Pancreas (tissue), 10 donors: ENCODE data around the gene ACBD4. TPM values are rescaled to one million over a fixed set of nuclear protein-coding genes. Genes with fewer than 3 reads are reported as not detected.
A peak's percentile ranks its signal among the peaks of the same experiment; 100 is the strongest.

Experiments
- ATAC-seq, 4 donors: fragments of 200-7000 bp; cut with Tn5 transposase; one replicate each; pipeline versions ENCODE4 v1.8.0 to v1.9.1; 2020; ENCODE audit warnings: mild to moderate bottlenecking in 4 of 4, moderate library complexity in 4 of 4
- DNase-seq, 6 donors: peaks; one replicate each; pipeline ENCODE4 v3.0.0-alpha.2; 2020
- FAIRE-seq: peaks from 2 replicates; lab custom pipeline; 2012; peaks lifted over from hg19 to GRCh38; lab: Jason Lieb, UNC
- H3K27ac ChIP-seq, 4 donors: fragments of 200-600 bp; sonication (generic); 1 replicate in 3 of 4; 2 replicates in 1 of 4; pipeline versions ENCODE4 v1.5.0 to v1.8.0; 2020
- H3K27me3 ChIP-seq, 4 donors: fragments of 200-600 bp; one replicate each; pipeline ENCODE4 v1.8.0; 2021
- H3K36me3 ChIP-seq, 3 donors: fragments of 200-600 bp; sonication (generic) in 1 of 3; one replicate each; pipeline versions ENCODE4 v1.5.0 to v1.8.0; 2020 to 2021
- H3K4me1 ChIP-seq, 3 donors: fragments of 200-600 bp; one replicate each; pipeline ENCODE4 v1.8.0; 2021
- H3K4me3 ChIP-seq, 4 donors: fragments of 200-600 bp; sonication (generic) in 2 of 4; one replicate each; pipeline versions ENCODE4 v1.5.0 to v1.8.0; 2020 to 2021
- H3K9me3 ChIP-seq, 4 donors: fragments of 200-600 bp; one replicate each; pipeline ENCODE4 v1.8.0; 2021
- CTCF ChIP-seq, 4 donors: fragments of 200-600 bp; sonication (generic) in 3 of 4; IDR thresholded peaks; one replicate each; pipeline versions ENCODE4 v1.5.0 to v1.8.0; 2021; ENCODE audit warnings: antibody characterized with exemption in 4 of 4
- WGBS, 2 donors: extraction: QIAGEN DNeasy Blood & Tissue Kit; methylation state at CpG; one replicate each; pipeline ENCODE4 v1.1.7; 2013; 5-methylcytosine and 5-hydroxymethylcytosine counted together
- intact Hi-C, 3 donors: fragments of 100-400 bp; cut with DNase I; formaldehyde crosslinking; loops; one replicate each; pipeline versions ENCODE4 v1.11.1 to v1.14.2; 2022
- polyA plus RNA-seq, 2 donors: library from polyadenylated mRNA; stranded (reverse); fragments of 200-250 nt; gene quantifications; one replicate each; pipeline ENCODE4 v1.2.3, GENCODE V29; 2013
- total RNA-seq, 6 donors: library from RNA; stranded (reverse); fragmentation: NEBNext Ultra II Directional in 4 of 6; extraction: Animal tissue kit (Norgen Biotek cat#: 25700) in 4 of 6; gene quantifications; one replicate each; pipeline versions ENCODE4 v1.2.1 to v1.2.4, GENCODE V29; 2021 to 2023
- donor health status: healthy with polysubstance abuse.
- donor health status: DM: no; HTN: no; CAD: no; lungs with moderate emphysema.
- donor health status: DM: no; HTN: no; CAD: no.
- donor health status: control.
- donor health status: control.
- donor health status: Bipolar disorder and iron deficiency.
- donor health status: DM: yes; HTN: yes; CAD: no.
- donor health status: DM: no; HTN: no; CAD: no.
- donor health status: DM: no; HTN: no; CAD: no.
- donor health status: DM: yes; HTN: yes; CAD: no.

ACBD4 gene
- total and polyA plus RNA-seq, 8 donors = 10.6 to 39.0 (median 13.8) TPM

- DNase-seq (no peak), FAIRE-seq (no peak), ATAC-seq (peak in 2 of 4 donors; percentile 17)
- Histone ChIP-seq H3K9me3 (no peaks in the 10 kb centered on the region), H3K27me3 (no peaks in the 10 kb centered on the region), H3K27ac (no peak overlapping the region), H3K36me3 (peaks cover 0 to 48% (median 23%) of the 10 kb centered on the region in 3 donors), H3K4me3 (no peak overlapping the region), H3K4me1 (no peaks in the 10 kb centered on the region)
- intact Hi-C loops = no loop called here
- TF ChIP-seq CTCF (IDR thresholded peaks at IDR 0.05) = no peak
- 77 to 78% methylated on average over 12 of the region's 12 CpGs for WGBS, 2 donors
These were observed 26.6 kb upstream of the ACBD4 start for GRCh38 chr17:45108595-45109521.

GRCh38 chr17:45110676-45111611, 24.5 kb upstream of the ACBD4 start:
- no peak for DNase-seq
- H3K9me3 ChIP-seq = no peaks in the 10 kb centered on the region
- peak in 2 of 4 donors; percentile 28 to 29 for ATAC-seq
- peaks cover 0 to 28% (median 7%) of the 10 kb centered on the region in 3 donors for H3K36me3 ChIP-seq
- intact Hi-C loops = loop anchor here in 1 of 3 donors (10.0 kb wide), 2 partner anchors 186 to 336 kb away; no protein-coding TSS in a partner anchor
- no peaks in the 10 kb centered on the region for H3K27me3 ChIP-seq
- 70 to 76% methylated on average over 16 of the region's 16 CpGs for WGBS, 2 donors
- TF ChIP-seq CTCF (IDR thresholded peaks at IDR 0.05) = no peak
- no peak overlapping the region for H3K27ac ChIP-seq
- H3K4me3 ChIP-seq = no peak overlapping the region
- H3K4me1 ChIP-seq = no peaks in the 10 kb centered on the region
- FAIRE-seq = no peak

- no peaks in the 10 kb centered on the region for H3K4me1 ChIP-seq
- no peak for FAIRE-seq
- DNase-seq = no peak
- WGBS, 2 donors = 89 to 94% methylated on average over 11 of the region's 11 CpGs
- peaks cover 0 to 19% (median 0%) of the 10 kb centered on the region in 3 donors for H3K36me3 ChIP-seq
- no peaks in the 10 kb centered on the region for H3K27me3 ChIP-seq
- intact Hi-C loops = loop anchor here in 1 of 3 donors (10.0 kb wide), 2 partner anchors 187 to 337 kb away; no protein-coding TSS in a partner anchor
- no peak overlapping the region for H3K4me3 ChIP-seq
- no peak for ATAC-seq
- no peak for TF ChIP-seq CTCF (IDR thresholded peaks at IDR 0.05)
- H3K27ac ChIP-seq = no peak overlapping the region
- H3K9me3 ChIP-seq = no peaks in the 10 kb centered on the region
These were observed 23.6 kb upstream of the ACBD4 start for GRCh38 chr17:45111850-45112249.

GRCh38 chr17:45112559-45113423, 22.7 kb upstream of the ACBD4 start:
- H3K4me1 ChIP-seq = no peaks in the 10 kb centered on the region
- FAIRE-seq (no peak), ATAC-seq (no peak), DNase-seq (peak in 1 of 6 donors; percentile 49)
- H3K27me3 ChIP-seq = no peaks in the 10 kb centered on the region
- 87 to 94% methylated on average over 23 of the region's 23 CpGs for WGBS, 2 donors
- H3K9me3 ChIP-seq = no peaks in the 10 kb centered on the region
- intact Hi-C loops = loop anchor here in 1 of 3 donors (10.0 kb wide), 2 partner anchors 188 to 338 kb away; no protein-coding TSS in a partner anchor
- no peak overlapping the region for H3K4me3 ChIP-seq
- H3K27ac ChIP-seq = no peak overlapping the region
- peaks cover 0 to 12% (median 0%) of the 10 kb centered on the region in 3 donors for H3K36me3 ChIP-seq
- TF ChIP-seq CTCF (IDR thresholded peaks at IDR 0.05) = no peak
